ENCODE data around the gene CYSTM1.

DNA sequence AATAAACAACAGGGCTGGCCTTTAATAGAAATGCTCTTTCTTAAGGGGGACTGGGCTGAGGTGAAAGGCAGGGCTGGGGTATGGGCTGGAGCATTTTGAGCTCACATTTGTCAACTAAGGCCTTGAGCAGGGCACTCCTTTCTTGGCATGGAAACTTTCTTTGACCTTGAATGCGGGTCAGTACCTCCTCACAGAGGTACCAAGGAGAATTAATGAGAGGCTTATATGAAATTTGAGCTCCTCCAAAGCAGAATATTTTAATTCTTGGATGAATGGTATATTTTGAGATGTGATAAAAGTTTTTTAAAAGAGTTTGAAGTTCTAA lies 3.1 kb downstream of the CYSTM1 start:
- TF ChIP-seq EZH2 (IDR thresholded peaks at IDR 0.05; ENCODE audit: low read depth) = no peak
- TF ChIP-seq, protein P1, sequence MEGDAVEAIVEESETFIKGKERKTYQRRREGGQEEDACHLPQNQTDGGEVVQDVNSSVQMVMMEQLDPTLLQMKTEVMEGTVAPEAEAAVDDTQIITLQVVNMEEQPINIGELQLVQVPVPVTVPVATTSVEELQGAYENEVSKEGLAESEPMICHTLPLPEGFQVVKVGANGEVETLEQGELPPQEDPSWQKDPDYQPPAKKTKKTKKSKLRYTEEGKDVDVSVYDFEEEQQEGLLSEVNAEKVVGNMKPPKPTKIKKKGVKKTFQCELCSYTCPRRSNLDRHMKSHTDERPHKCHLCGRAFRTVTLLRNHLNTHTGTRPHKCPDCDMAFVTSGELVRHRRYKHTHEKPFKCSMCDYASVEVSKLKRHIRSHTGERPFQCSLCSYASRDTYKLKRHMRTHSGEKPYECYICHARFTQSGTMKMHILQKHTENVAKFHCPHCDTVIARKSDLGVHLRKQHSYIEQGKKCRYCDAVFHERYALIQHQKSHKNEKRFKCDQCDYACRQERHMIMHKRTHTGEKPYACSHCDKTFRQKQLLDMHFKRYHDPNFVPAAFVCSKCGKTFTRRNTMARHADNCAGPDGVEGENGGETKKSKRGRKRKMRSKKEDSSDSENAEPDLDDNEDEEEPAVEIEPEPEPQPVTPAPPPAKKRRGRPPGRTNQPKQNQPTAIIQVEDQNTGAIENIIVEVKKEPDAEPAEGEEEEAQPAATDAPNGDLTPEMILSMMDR (conservative IDR thresholded peaks at IDR 0.05) = no peak
